IMR-90 (cell line): ENCODE data around the gene PPP3CA. TPM values are rescaled to one million over a fixed set of nuclear protein-coding genes. Genes with fewer than 3 reads are reported as not detected.

Source experiments
- ATAC-seq: fragments of 200-7000 bp; cut with Tn5 transposase; 2 replicates; pipeline ENCODE4 v1.9.1; 2020; ENCODE audit warnings: low read depth, mild to moderate bottlenecking, moderate library complexity
- BruUV-seq: library from RNA; stranded (reverse); fragments of 400-500 nt; replicated peaks from 2 replicates; lab custom pipeline; 2021; lab: Mats Ljungman, UMichigan
- CTCF ChIA-PET: fragments of 300-600 bp; formaldehyde crosslinking; extraction: SDS; loops from one replicate; lab custom pipeline; 2021; ENCODE audit warnings: antibody characterized with exemption; lab: Yijun Ruan, JAX
- POLR2A ChIA-PET: fragments of 300-600 bp; sonication (Branson Sonifier 250); formaldehyde crosslinking; loops from one replicate; lab custom pipeline; 2022; ENCODE audit warnings: antibody characterized with exemption; ENCODE audit not compliant: unreplicated experiment; lab: Charles Lee
- DNase-seq: peaks from one replicate; pipeline ENCODE4 v3.0.0; 2013
- H2AFZ ChIP-seq: replicated peaks from 2 replicates; pipeline ENCODE3; 2013; ENCODE audit warnings: low read length, mild to moderate bottlenecking; ENCODE audit not compliant: poor library complexity
- H2AK5ac ChIP-seq: 2 replicates; pipeline ENCODE4 v1.6.1; 2013; ENCODE audit warnings: low read depth, low read length, inconsistent platforms
- H2AK9ac ChIP-seq: replicated peaks from 2 replicates; pipeline ENCODE3; 2013; ENCODE audit warnings: mild to moderate bottlenecking, low read depth, low read length, moderate library complexity; ENCODE audit not compliant: poor library complexity
- H2BK120ac ChIP-seq: 2 replicates; pipeline ENCODE4 v1.6.1; 2013; ENCODE audit warnings: low read depth, low read length, inconsistent platforms
- H2BK15ac ChIP-seq: 3 replicates; pipeline ENCODE4 v1.6.1; 2013; ENCODE audit warnings: low read depth, low read length, inconsistent platforms
- H2BK20ac ChIP-seq: 2 replicates; pipeline ENCODE4 v1.6.1; 2013; ENCODE audit warnings: low read depth, mild to moderate bottlenecking, inconsistent platforms, low read length, moderate library complexity
- H2BK5ac ChIP-seq: 2 replicates; pipeline ENCODE4 v1.6.1; 2013; ENCODE audit warnings: mild to moderate bottlenecking, low read depth, low read length, inconsistent platforms; ENCODE audit not compliant: poor library complexity, severe bottlenecking
- H3K14ac ChIP-seq: replicated peaks from 2 replicates; pipeline ENCODE4 v1.6.1; 2013; ENCODE audit warnings: low read depth, low read length, inconsistent platforms
- H3K18ac ChIP-seq: 2 replicates; pipeline ENCODE4 v1.6.1; 2013; ENCODE audit warnings: low read depth, low read length, control low read depth
- H3K23ac ChIP-seq: 2 replicates; pipeline ENCODE4 v1.6.1; 2013; ENCODE audit warnings: low read depth, low read length, inconsistent platforms
- H3K27ac ChIP-seq: 2 replicates; pipeline ENCODE4 v1.5.1; 2013; ENCODE audit warnings: mild to moderate bottlenecking, control low read depth, low read length; ENCODE audit not compliant: insufficient read depth
- H3K27me3 ChIP-seq: 2 replicates; pipeline ENCODE4 v1.6.1; 2013; ENCODE audit warnings: low read length; ENCODE audit not compliant: control insufficient read depth, insufficient read depth
- H3K36me3 ChIP-seq: 2 replicates; pipeline ENCODE4 v1.6.1; 2013; ENCODE audit warnings: low read length, mixed read lengths; ENCODE audit not compliant: control insufficient read depth, insufficient read depth
- H3K4ac ChIP-seq: 2 replicates; pipeline ENCODE4 v1.6.1; 2013; ENCODE audit warnings: low read depth, low read length, inconsistent platforms
- H3K4me1 ChIP-seq: 2 replicates; pipeline ENCODE4 v1.6.1; 2013; ENCODE audit warnings: low read length, mixed read lengths; ENCODE audit not compliant: control insufficient read depth, insufficient read depth
- H3K4me2 ChIP-seq: 2 replicates; pipeline ENCODE4 v1.6.1; 2013; ENCODE audit warnings: low read depth, mild to moderate bottlenecking, control low read depth, low read length, moderate library complexity
- H3K4me3 ChIP-seq: 2 replicates; pipeline ENCODE4 v1.5.1; 2013; ENCODE audit warnings: low read depth, mild to moderate bottlenecking, control low read depth, low read length, moderate library complexity; ENCODE audit not compliant: insufficient read depth
- H3K56ac ChIP-seq: 2 replicates; pipeline ENCODE4 v1.6.1; 2013; ENCODE audit warnings: low read length, inconsistent platforms; ENCODE audit not compliant: insufficient read depth; ENCODE audit errors: extremely low read depth
- H3K79me1 ChIP-seq, 2 experiments: 2 replicates each; pipeline ENCODE4 v1.6.1; 2013; ENCODE audit warnings: low read length in 2 of 2, inconsistent platforms in 1 of 2, low read depth in 1 of 2
- H3K9ac ChIP-seq: 2 replicates; pipeline ENCODE4 v1.6.1; 2013; ENCODE audit warnings: low read depth, low read length, control low read depth
- H3K9me1 ChIP-seq: 2 replicates; pipeline ENCODE4 v1.6.1; 2013; ENCODE audit warnings: low read length, inconsistent platforms; ENCODE audit not compliant: insufficient read depth
- H3K9me3 ChIP-seq: 2 replicates; pipeline ENCODE4 v1.6.1; 2013; ENCODE audit warnings: low read length; ENCODE audit not compliant: control insufficient read depth, insufficient read depth
- H4K20me1 ChIP-seq: 2 replicates; pipeline ENCODE4 v1.6.1; 2013; ENCODE audit warnings: low read length, inconsistent platforms; ENCODE audit not compliant: insufficient read depth
- H4K5ac ChIP-seq: 2 replicates; pipeline ENCODE4 v1.6.1; 2013; ENCODE audit warnings: mild to moderate bottlenecking, low read depth, low read length, control low read depth
- H4K8ac ChIP-seq, 2 experiments: 2 replicates each; pipeline ENCODE4 v1.6.1; 2013; ENCODE audit warnings: low read depth in 2 of 2, low read length in 2 of 2, control low read depth in 1 of 2, inconsistent platforms in 1 of 2
- H4K91ac ChIP-seq: 2 replicates; pipeline ENCODE4 v1.6.1; 2013; ENCODE audit warnings: low read depth, low read length, inconsistent platforms; ENCODE audit not compliant: insufficient read depth
- BHLHE40 ChIP-seq: fragments of 150-350 bp; IDR thresholded peaks from 2 replicates; pipeline ENCODE4 v1.6.1; 2016; ENCODE audit warnings: mild to moderate bottlenecking, low read depth, low read length
- CEBPB ChIP-seq: IDR thresholded peaks from 2 replicates; pipeline ENCODE4 v1.6.1; 2012; ENCODE audit warnings: low read depth, low read length, improper control_type of control experiment
- ELK1 ChIP-seq: fragments of 150-350 bp; IDR thresholded peaks from 2 replicates; pipeline ENCODE4 v1.6.1; 2016; ENCODE audit warnings: low read depth, mild to moderate bottlenecking, low read length, moderate library complexity, borderline replicate concordance
- MAFK ChIP-seq: IDR thresholded peaks from 2 replicates; pipeline ENCODE4 v1.6.1; 2012; ENCODE audit warnings: low read depth, low read length, improper control_type of control experiment
- MAZ ChIP-seq: IDR thresholded peaks from 2 replicates; pipeline ENCODE4 v1.6.1; 2012; ENCODE audit warnings: low read depth, mild to moderate bottlenecking, low read length, improper control_type of control experiment, moderate library complexity, borderline replicate concordance
- NFE2L2 ChIP-seq: fragments of 150-350 bp; IDR thresholded peaks from 2 replicates; pipeline ENCODE4 v1.6.1; 2016; ENCODE audit warnings: low read depth, mild to moderate bottlenecking, low read length
- POLR2A ChIP-seq: IDR thresholded peaks from 2 replicates; pipeline ENCODE4 v1.6.1; 2012; ENCODE audit warnings: mild to moderate bottlenecking, low read depth, low read length
- RCOR1 ChIP-seq: IDR thresholded peaks from 2 replicates; pipeline ENCODE4 v1.6.1; 2012; ENCODE audit warnings: mild to moderate bottlenecking, low read length, improper control_type of control experiment; ENCODE audit not compliant: insufficient replicate concordance
- WGBS, 2 experiments: methylation state at CpG; one replicate each; pipeline versions ENCODE4 v1.1.5 to v1.1.7; 2013; ENCODE audit warnings: missing lambda C conversion rate in 2 of 2; ENCODE audit not compliant: insufficient read length in 1 of 2; ENCODE audit errors: extremely low coverage in 2 of 2; 5-methylcytosine and 5-hydroxymethylcytosine counted together
- dilution Hi-C: fragments of 300-500 bp; cut with HindIII; formaldehyde crosslinking; loops from one replicate; pipeline ENCODE4 v1.14.3; 2018; ENCODE audit warnings: low sequenced_read_pairs; ENCODE audit not compliant: unreplicated experiment
- in situ Hi-C: fragments of 300-500 bp; cut with MboI; formaldehyde crosslinking; loops from 3 replicates; pipeline ENCODE4 v1.14.3; 2019; ENCODE audit warnings: low sequenced_read_pairs, inconsistent platforms, mixed read lengths
- intact Hi-C: fragments of 100-400 bp; cut with micrococcal nuclease; formaldehyde crosslinking; loops from 2 replicates; pipeline ENCODE4 v1.10.0; 2022
- polyA plus RNA-seq, 3 experiments: library from polyadenylated mRNA; depleted of rRNA; stranded (reverse); fragments of >200 nt; gene quantifications; 2 replicates each; pipeline ENCODE4 v1.2.3, GENCODE V29; 2012; ENCODE audit warnings: low replicate concordance in 1 of 3
- total RNA-seq: library from RNA; depleted of rRNA; stranded (reverse); fragments of >200 nt; gene quantifications from 2 replicates; pipeline ENCODE4 v1.2.3, GENCODE V29; 2012

The PPP3CA gene
- total and polyA plus RNA-seq, 2 of the 4 experiments (the other 2 are of a cell fraction): 14.5 to 48.6 TPM

GRCh38 chr4:101349801-101350064, 2.4 kb upstream of the PPP3CA start:
- no peak overlapping the region for H2BK5ac ChIP-seq
- H2BK20ac ChIP-seq: peak overlapping the region; percentile 40; the same call in 1 of the 2 replicates
- H2BK120ac ChIP-seq: no peak overlapping the region
- H4K91ac ChIP-seq: no peak overlapping the region
- H3K18ac ChIP-seq: no peak overlapping the region
- peaks cover 8% of the 10 kb centered on the region for H3K4me1 ChIP-seq
- ChIA-PET CTCF (no interaction called here), POLR2A (interaction anchor here (0.5 kb wide), 1 partner anchor 215 kb away, joined by 3 read pairs; no protein-coding TSS in a partner anchor)
- peak overlapping the region; percentile 18; the same call in 1 of the 2 replicates for H3K14ac ChIP-seq
- no CpG with 5 or more reads among the region's 2 CpGs for WGBS, 2 experiments
- no peak overlapping the region for H2BK15ac ChIP-seq
- DNase-seq (no peak), ATAC-seq (no peak)
- 0 out of 2 replicates have a peak overlapping the region, but pooled peaks have one; percentile 23 for H2AK5ac ChIP-seq
- no peaks in the 10 kb centered on the region for H3K27me3 ChIP-seq
- intact Hi-C loops: loop anchor here (2.0 to 10.0 kb wide), 4 partner anchors 181 to 1355 kb away; no protein-coding TSS in a partner anchor
- BruUV-seq: no TSS peak
- peaks cover 11% of the 10 kb centered on the region for H4K20me1 ChIP-seq
- no peaks in the 10 kb centered on the region for H3K36me3 ChIP-seq
- H4K5ac ChIP-seq: no peak overlapping the region
- no peak for TF ChIP-seq ELK1
- no peak for TF ChIP-seq NFE2L2
- TF ChIP-seq BHLHE40: no peak
- no peak for TF ChIP-seq CEBPB
- TF ChIP-seq MAZ: no peak
- TF ChIP-seq POLR2A: no peak
- no peak for TF ChIP-seq RCOR1
- no peak for TF ChIP-seq MAFK
- H3K9me3 ChIP-seq: no peaks in the 10 kb centered on the region
- 0 out of 2 replicates have a peak overlapping the region, but pooled peaks have one; percentile 71 for H3K23ac ChIP-seq
- H3K27ac ChIP-seq: no peak overlapping the region
- H3K4me3 ChIP-seq: no peak overlapping the region
- no peak overlapping the region for H3K9ac ChIP-seq
- H4K8ac ChIP-seq: no peak overlapping the region
- no peak overlapping the region for H2AFZ ChIP-seq
- H3K56ac ChIP-seq: no peak overlapping the region
- dilution Hi-C loops: no loop called here
- H3K9me1 ChIP-seq: peaks cover 11% of the 10 kb centered on the region; the same call in 1 of the 2 replicates
- H2AK9ac ChIP-seq: no peak overlapping the region
- no peak overlapping the region for H3K4me2 ChIP-seq
- H3K79me1 ChIP-seq: peaks cover 3 to 32% of the 10 kb centered on the region in 2 experiments; a peak in 3 of 4 replicates
- 0 out of 2 replicates have a peak overlapping the region, but pooled peaks have one; percentile 12 for H3K4ac ChIP-seq
- in situ Hi-C loops: no loop called here
